ENCODE data around the gene CMKLR1. TPM values are rescaled to one million over a fixed set of nuclear protein-coding genes. Genes with fewer than 3 reads are reported as not detected.

CMKLR1 gene
- total RNA-seq, 4 donors from 2014 or later: 9.7 to 25.4 (median 13.0) TPM

GRCh38 chr12:108326254-108326750 lies 12.8 kb downstream of the CMKLR1 start:
- TF ChIP-seq POLR2AphosphoS5 (IDR thresholded peaks at IDR 0.05): no peak
- no peak for TF ChIP-seq POLR2A (IDR thresholded peaks at IDR 0.05)
- no peak for TF ChIP-seq EP300 (IDR thresholded peaks at IDR 0.05)
- TF ChIP-seq CTCF (IDR thresholded peaks at IDR 0.05): no peak
- H3K9me3 ChIP-seq: no peaks in the 10 kb centered on the region
- H3K36me3 ChIP-seq: no peaks in the 10 kb centered on the region
- no peak overlapping the region for H3K27ac ChIP-seq
- H3K4me1 ChIP-seq: peaks cover 0 to 21% (median 13%) of the 10 kb centered on the region in 3 donors
- no peak for ATAC-seq
- H3K4me3 ChIP-seq: no peak overlapping the region
- 20 to 44% methylated on average over 1 to 2 of the region's 2 CpGs for WGBS, 2 donors (ENCODE audit: low coverage in 1 of 2)
- peaks cover 5% of the 10 kb centered on the region for H3K27me3 ChIP-seq

- Histone ChIP-seq H3K4me3 (no peak overlapping the region), H3K36me3 (no peaks in the 10 kb centered on the region), H3K27ac (no peak overlapping the region), H3K4me1 (peaks cover 0 to 21% (median 13%) of the 10 kb centered on the region in 3 donors), H3K9me3 (no peaks in the 10 kb centered on the region), H3K27me3 (peaks cover 9% of the 10 kb centered on the region)
- no peak for ATAC-seq
- 85 to 100% methylated on average over 2 to 3 of the region's 3 CpGs for WGBS, 2 donors (ENCODE audit: low coverage in 1 of 2)
- no peak for TF ChIP-seq EP300 (IDR thresholded peaks at IDR 0.05)
These were observed 13.6 kb downstream of the CMKLR1 start for GRCh38 chr12:108325549-108325948.

DNA sequence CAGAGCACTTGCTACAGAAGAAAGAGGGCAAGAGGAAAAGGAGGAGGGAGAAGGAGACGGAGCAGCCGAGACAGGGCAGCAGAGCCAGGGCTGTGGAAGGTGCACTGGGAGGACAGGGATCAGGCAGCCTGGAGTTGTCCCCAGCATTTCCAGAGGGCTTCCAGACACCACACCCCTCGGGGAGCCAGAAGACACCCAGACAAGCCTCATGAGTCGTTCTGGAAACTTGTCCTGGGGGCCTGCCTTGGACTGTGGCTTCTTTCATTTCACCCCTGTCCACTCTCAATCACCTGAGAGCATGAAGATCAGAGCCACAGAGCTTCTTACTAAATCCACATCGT lies 14.1 kb downstream of the CMKLR1 start:
- Histone ChIP-seq H3K9me3 (no peaks in the 10 kb centered on the region), H3K4me3 (no peak overlapping the region), H3K36me3 (no peaks in the 10 kb centered on the region), H3K27me3 (peaks cover 9% of the 10 kb centered on the region), H3K27ac (no peak overlapping the region), H3K4me1 (peaks cover 0 to 21% (median 13%) of the 10 kb centered on the region in 3 donors)
- TF ChIP-seq EP300 (IDR thresholded peaks at IDR 0.05) (no peak), POLR2AphosphoS5 (IDR thresholded peaks at IDR 0.05) (no peak), CTCF (IDR thresholded peaks at IDR 0.05) (no peak), POLR2A (IDR thresholded peaks at IDR 0.05) (no peak)
- 80% methylated on average over 5 of the region's 5 CpGs; no CpG with 5 or more reads in 1 of the 2 donors for WGBS, 2 donors (ENCODE audit: low coverage in 1 of 2)
- ATAC-seq: no peak

GRCh38 chr12:108324351-108325017 lies 14.6 kb downstream of the CMKLR1 start:
- Histone ChIP-seq H3K4me1 (peaks cover 0 to 21% (median 13%) of the 10 kb centered on the region in 3 donors), H3K4me3 (no peak overlapping the region), H3K27me3 (peaks cover 9% of the 10 kb centered on the region), H3K9me3 (no peaks in the 10 kb centered on the region), H3K36me3 (no peaks in the 10 kb centered on the region), H3K27ac (no peak overlapping the region)
- TF ChIP-seq EP300 (IDR thresholded peaks at IDR 0.05) (no peak), POLR2A (IDR thresholded peaks at IDR 0.05) (no peak), CTCF (IDR thresholded peaks at IDR 0.05) (no peak), POLR2AphosphoS5 (IDR thresholded peaks at IDR 0.05) (no peak)
- ATAC-seq: no peak
- 60 to 79% methylated on average over 1 to 6 of the region's 8 CpGs for WGBS, 2 donors (ENCODE audit: low coverage in 1 of 2)

DNA sequence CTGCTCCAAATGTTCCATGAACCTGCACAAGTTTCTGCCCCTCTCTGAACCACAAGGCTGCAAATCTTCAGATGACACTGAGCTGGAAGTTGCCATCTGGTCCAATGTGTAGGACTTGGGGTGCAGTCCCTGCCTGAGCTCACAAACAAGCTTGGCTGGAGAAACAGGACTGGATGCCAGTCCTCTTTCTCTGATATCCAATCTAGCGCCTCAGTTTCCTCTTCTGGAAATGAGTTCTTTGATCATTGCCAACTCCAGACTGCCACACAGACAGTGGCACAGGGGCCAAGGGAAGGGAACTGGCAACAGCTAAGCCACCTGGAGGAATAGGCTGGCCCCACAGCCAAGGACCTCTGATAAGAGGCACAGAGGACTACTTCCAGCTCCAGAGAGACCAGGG lies 15.5 kb downstream of the CMKLR1 start:
- H3K9me3 ChIP-seq: no peaks in the 10 kb centered on the region
- no peak for ATAC-seq
- peaks cover 0 to 16% (median 12%) of the 10 kb centered on the region in 3 donors for H3K4me1 ChIP-seq
- TF ChIP-seq CTCF (IDR thresholded peaks at IDR 0.05): no peak
- TF ChIP-seq EP300 (IDR thresholded peaks at IDR 0.05): no peak
- no peak for TF ChIP-seq POLR2AphosphoS5 (IDR thresholded peaks at IDR 0.05)
- TF ChIP-seq POLR2A (IDR thresholded peaks at IDR 0.05): no peak
- no peak overlapping the region for H3K4me3 ChIP-seq
- H3K36me3 ChIP-seq: no peaks in the 10 kb centered on the region
- 86% methylated on average over 1 of the region's 1 CpG; no CpG with 5 or more reads in 1 of the 2 donors for WGBS, 2 donors (ENCODE audit: low coverage in 1 of 2)
- H3K27me3 ChIP-seq: peaks cover 9% of the 10 kb centered on the region
- no peak overlapping the region for H3K27ac ChIP-seq

Data from gastroesophageal sphincter (tissue), 4 donors.